Measurements from ENCODE around the gene PRR16.

The PRR16 gene

GRCh38 chr5:120567066-120567465, 103.0 kb downstream of the PRR16 start:
- peaks cover 27% of the 10 kb centered on the region for H3K79me2 ChIP-seq (ENCODE audit: control insufficient read depth, insufficient read depth, low read length, unreplicated experiment)
- H3K27ac ChIP-seq (ENCODE audit: low read depth, low read length) = no peak overlapping the region
- H3K36me3 ChIP-seq (ENCODE audit: insufficient read depth, low read length) = peaks cover 11% of the 10 kb centered on the region
- H2AFZ ChIP-seq (ENCODE audit: low read length, unreplicated experiment) = no peak overlapping the region
- peaks cover 17% of the 10 kb centered on the region for H3K4me1 ChIP-seq (ENCODE audit: control insufficient read depth, insufficient read depth, low read length, unreplicated experiment)
- no peak overlapping the region for H3K4me3 ChIP-seq (ENCODE audit: low read depth, low read length)
- H3K27me3 ChIP-seq (ENCODE audit: insufficient read depth, low read length) = no peaks in the 10 kb centered on the region

- Histone ChIP-seq H2AFZ (ENCODE audit: low read length, unreplicated experiment) (no peak overlapping the region), H3K27ac (ENCODE audit: low read depth, low read length) (peak overlapping the region; percentile 34; the same call in 1 of the 2 replicates), H3K36me3 (ENCODE audit: insufficient read depth, low read length) (peaks cover 11% of the 10 kb centered on the region), H3K4me3 (ENCODE audit: low read depth, low read length) (no peak overlapping the region), H3K79me2 (ENCODE audit: control insufficient read depth, insufficient read depth, low read length, unreplicated experiment) (peaks cover 35% of the 10 kb centered on the region), H3K27me3 (ENCODE audit: insufficient read depth, low read length) (no peaks in the 10 kb centered on the region), H3K4me1 (ENCODE audit: control insufficient read depth, insufficient read depth, low read length, unreplicated experiment) (peaks cover 17% of the 10 kb centered on the region)
Observed at GRCh38 chr5:120567921-120568320, 103.8 kb downstream of the PRR16 start.

GRCh38 chr5:120568711-120569110, 104.6 kb downstream of the PRR16 start:
- peaks cover 17% of the 10 kb centered on the region for H3K4me1 ChIP-seq (ENCODE audit: control insufficient read depth, insufficient read depth, low read length, unreplicated experiment)
- no peaks in the 10 kb centered on the region for H3K27me3 ChIP-seq (ENCODE audit: insufficient read depth, low read length)
- H3K27ac ChIP-seq (ENCODE audit: low read depth, low read length) = peak overlapping the region; percentile 34; the same call in 1 of the 2 replicates
- H2AFZ ChIP-seq (ENCODE audit: low read length, unreplicated experiment) = no peak overlapping the region
- H3K4me3 ChIP-seq (ENCODE audit: low read depth, low read length) = no peak overlapping the region
- peaks cover 35% of the 10 kb centered on the region for H3K79me2 ChIP-seq (ENCODE audit: control insufficient read depth, insufficient read depth, low read length, unreplicated experiment)
- H3K36me3 ChIP-seq (ENCODE audit: insufficient read depth, low read length) = peaks cover 6% of the 10 kb centered on the region

- no peak overlapping the region for H3K4me3 ChIP-seq (ENCODE audit: low read depth, low read length)
- H3K4me1 ChIP-seq (ENCODE audit: control insufficient read depth, insufficient read depth, low read length, unreplicated experiment) = no peaks in the 10 kb centered on the region
- no peak overlapping the region for H2AFZ ChIP-seq (ENCODE audit: low read length, unreplicated experiment)
- peaks cover 17% of the 10 kb centered on the region for H3K79me2 ChIP-seq (ENCODE audit: control insufficient read depth, insufficient read depth, low read length, unreplicated experiment)
- H3K27ac ChIP-seq (ENCODE audit: low read depth, low read length) = no peak overlapping the region
- 0 out of 2 replicates have a peak, but pooled peaks cover under 1% of the 10 kb centered on the region for H3K36me3 ChIP-seq (ENCODE audit: insufficient read depth, low read length)
- no peaks in the 10 kb centered on the region for H3K27me3 ChIP-seq (ENCODE audit: insufficient read depth, low read length)
Observed at GRCh38 chr5:120576588-120576987, 112.5 kb downstream of the PRR16 start.

GRCh38 chr5:120582635-120583034, 118.5 kb downstream of the PRR16 start:
- no peak overlapping the region for H2AFZ ChIP-seq (ENCODE audit: low read length, unreplicated experiment)
- H3K4me1 ChIP-seq (ENCODE audit: control insufficient read depth, insufficient read depth, low read length, unreplicated experiment) = no peaks in the 10 kb centered on the region
- no peaks in the 10 kb centered on the region for H3K27me3 ChIP-seq (ENCODE audit: insufficient read depth, low read length)
- no peak overlapping the region for H3K27ac ChIP-seq (ENCODE audit: low read depth, low read length)
- H3K4me3 ChIP-seq (ENCODE audit: low read depth, low read length) = no peak overlapping the region
- 0 out of 2 replicates have a peak, but pooled peaks cover 5% of the 10 kb centered on the region for H3K36me3 ChIP-seq (ENCODE audit: insufficient read depth, low read length)
- peaks cover 12% of the 10 kb centered on the region for H3K79me2 ChIP-seq (ENCODE audit: control insufficient read depth, insufficient read depth, low read length, unreplicated experiment)

GRCh38 chr5:120586646-120587045, 122.5 kb downstream of the PRR16 start:
- Histone ChIP-seq H3K27ac (ENCODE audit: low read depth, low read length) (no peak overlapping the region), H3K4me3 (ENCODE audit: low read depth, low read length) (no peak overlapping the region), H3K4me1 (ENCODE audit: control insufficient read depth, insufficient read depth, low read length, unreplicated experiment) (no peaks in the 10 kb centered on the region), H2AFZ (ENCODE audit: low read length, unreplicated experiment) (no peak overlapping the region), H3K27me3 (ENCODE audit: insufficient read depth, low read length) (no peaks in the 10 kb centered on the region), H3K79me2 (ENCODE audit: control insufficient read depth, insufficient read depth, low read length, unreplicated experiment) (peaks cover 7% of the 10 kb centered on the region), H3K36me3 (ENCODE audit: insufficient read depth, low read length) (peaks cover 12% of the 10 kb centered on the region)

- Histone ChIP-seq H3K79me2 (ENCODE audit: control insufficient read depth, insufficient read depth, low read length, unreplicated experiment) (no peaks in the 10 kb centered on the region), H3K27me3 (ENCODE audit: insufficient read depth, low read length) (no peaks in the 10 kb centered on the region), H2AFZ (ENCODE audit: low read length, unreplicated experiment) (no peak overlapping the region)
Observed at GRCh38 chr5:120591911-120592310, 127.8 kb downstream of the PRR16 start.

GRCh38 chr5:120599576-120599975, 135.5 kb downstream of the PRR16 start:
- H3K36me3 ChIP-seq (ENCODE audit: insufficient read depth, low read length) = peaks cover 14% of the 10 kb centered on the region; the same call in 1 of the 2 replicates
- H3K79me2 ChIP-seq (ENCODE audit: control insufficient read depth, insufficient read depth, low read length, unreplicated experiment) = peaks cover 40% of the 10 kb centered on the region
- H3K4me3 ChIP-seq (ENCODE audit: low read depth, low read length) = peak overlapping the region; percentile 26; the same call in 1 of the 2 replicates
- H3K27me3 ChIP-seq (ENCODE audit: insufficient read depth, low read length) = no peaks in the 10 kb centered on the region
- peak overlapping the region; percentile 81 for H2AFZ ChIP-seq (ENCODE audit: low read length, unreplicated experiment)
- peaks cover 48% of the 10 kb centered on the region for H3K4me1 ChIP-seq (ENCODE audit: control insufficient read depth, insufficient read depth, low read length, unreplicated experiment)
- peak overlapping the region; percentile 95 for H3K27ac ChIP-seq (ENCODE audit: low read depth, low read length)

More at GRCh38 chr5:120591911-120592310, 127.8 kb downstream of the PRR16 start:
- H3K4me1 ChIP-seq (ENCODE audit: control insufficient read depth, insufficient read depth, low read length, unreplicated experiment) = no peaks in the 10 kb centered on the region
- H3K27ac ChIP-seq (ENCODE audit: low read depth, low read length) = no peak overlapping the region
- H3K4me3 ChIP-seq (ENCODE audit: low read depth, low read length) = no peak overlapping the region
- peaks cover 19% of the 10 kb centered on the region for H3K36me3 ChIP-seq (ENCODE audit: insufficient read depth, low read length)

GRCh38 chr5:120600639-120601038, 136.5 kb downstream of the PRR16 start:
- Histone ChIP-seq H2AFZ (ENCODE audit: low read length, unreplicated experiment) (no peak overlapping the region), H3K79me2 (ENCODE audit: control insufficient read depth, insufficient read depth, low read length, unreplicated experiment) (peaks cover 46% of the 10 kb centered on the region), H3K36me3 (ENCODE audit: insufficient read depth, low read length) (peaks cover 14% of the 10 kb centered on the region; the same call in 1 of the 2 replicates), H3K4me3 (ENCODE audit: low read depth, low read length) (no peak overlapping the region), H3K27ac (ENCODE audit: low read depth, low read length) (peak overlapping the region; percentile 95), H3K27me3 (ENCODE audit: insufficient read depth, low read length) (no peaks in the 10 kb centered on the region), H3K4me1 (ENCODE audit: control insufficient read depth, insufficient read depth, low read length, unreplicated experiment) (peaks cover 57% of the 10 kb centered on the region)

GRCh38 chr5:120602033-120602432, 137.9 kb downstream of the PRR16 start:
- no peaks in the 10 kb centered on the region for H3K27me3 ChIP-seq (ENCODE audit: insufficient read depth, low read length)
- peaks cover 58% of the 10 kb centered on the region for H3K79me2 ChIP-seq (ENCODE audit: control insufficient read depth, insufficient read depth, low read length, unreplicated experiment)
- peak overlapping the region; percentile 95 for H3K27ac ChIP-seq (ENCODE audit: low read depth, low read length)
- H2AFZ ChIP-seq (ENCODE audit: low read length, unreplicated experiment) = no peak overlapping the region
- H3K4me1 ChIP-seq (ENCODE audit: control insufficient read depth, insufficient read depth, low read length, unreplicated experiment) = peaks cover 69% of the 10 kb centered on the region
- H3K36me3 ChIP-seq (ENCODE audit: insufficient read depth, low read length) = peaks cover 14% of the 10 kb centered on the region; the same call in 1 of the 2 replicates
- H3K4me3 ChIP-seq (ENCODE audit: low read depth, low read length) = no peak overlapping the region

- no peak overlapping the region for H2AFZ ChIP-seq (ENCODE audit: low read length, unreplicated experiment)
- H3K4me1 ChIP-seq (ENCODE audit: control insufficient read depth, insufficient read depth, low read length, unreplicated experiment) = peaks cover 89% of the 10 kb centered on the region
- H3K79me2 ChIP-seq (ENCODE audit: control insufficient read depth, insufficient read depth, low read length, unreplicated experiment) = peaks cover 70% of the 10 kb centered on the region
Observed at GRCh38 chr5:120604884-120605283, 140.8 kb downstream of the PRR16 start.

More at GRCh38 chr5:120604884-120605283, 140.8 kb downstream of the PRR16 start:
- Histone ChIP-seq H3K36me3 (ENCODE audit: insufficient read depth, low read length) (peaks cover 14% of the 10 kb centered on the region; the same call in 1 of the 2 replicates), H3K27ac (ENCODE audit: low read depth, low read length) (peak overlapping the region; percentile 95), H3K4me3 (ENCODE audit: low read depth, low read length) (peak overlapping the region; percentile 30; the same call in 1 of the 2 replicates), H3K27me3 (ENCODE audit: insufficient read depth, low read length) (no peaks in the 10 kb centered on the region)
